Endothelial cell of umbilical vein (primary cell): Measurements from ENCODE around the gene PTPN12. TPM values are rescaled to one million over a fixed set of nuclear protein-coding genes. Genes with fewer than 3 reads are reported as not detected.

Experiments
- BruUV-seq: library from RNA; stranded (reverse); fragments of 400-500 nt; replicated peaks from 2 replicates; lab custom pipeline; 2021; lab: Mats Ljungman, UMichigan
- CTCF ChIA-PET: fragments of 300-600, 350-600 bp; sonication (Branson Sonifier 250); formaldehyde crosslinking; loops from one replicate; lab custom pipeline; 2021; ENCODE audit warnings: antibody characterized with exemption, inconsistent platforms; lab: Charles Lee
- POLR2A ChIA-PET: fragments of 300-600, 350-600 bp; sonication (Branson Sonifier 250); formaldehyde crosslinking; loops from one replicate; lab custom pipeline; 2021; ENCODE audit warnings: antibody characterized with exemption, inconsistent platforms; lab: Charles Lee
- DNase-seq: peaks from one replicate; pipeline ENCODE4 v3.0.0-alpha.2; 2011; ENCODE audit warnings: low read depth, low spot score
- FAIRE-seq: peaks from 2 replicates; lab custom pipeline; 2011; peaks lifted over from hg19 to GRCh38; lab: Jason Lieb, UNC
- H2AFZ ChIP-seq: 2 replicates; pipeline ENCODE4 v1.6.0; 2012; ENCODE audit warnings: low read depth, low read length, control low read depth, inconsistent platforms
- H3K27ac ChIP-seq: 2 replicates; pipeline ENCODE4 v1.5.1; 2011; ENCODE audit warnings: low read depth, mild to moderate bottlenecking, control low read depth, low read length, moderate library complexity; ENCODE audit not compliant: insufficient read depth
- H3K27me3 ChIP-seq, 2 experiments: 2 replicates each; pipeline versions ENCODE4 v1.6.0 to v1.6.1; 2011; ENCODE audit warnings: low read length in 2 of 2, mixed read lengths in 1 of 2; ENCODE audit not compliant: control insufficient read depth in 2 of 2, insufficient read depth in 2 of 2
- H3K36me3 ChIP-seq, 2 experiments: 2 replicates in 1 of 2; 3 replicates in 1 of 2; pipeline ENCODE4 v1.5.1; 2011; ENCODE audit warnings: low read length in 2 of 2, mild to moderate bottlenecking in 1 of 2, moderate library complexity in 1 of 2; ENCODE audit not compliant: control insufficient read depth in 2 of 2, insufficient read depth in 2 of 2; ENCODE audit errors: extremely low read depth in 1 of 2
- H3K4me1 ChIP-seq: 3 replicates; pipeline ENCODE4 v1.5.1; 2011; ENCODE audit warnings: mild to moderate bottlenecking, low read length; ENCODE audit not compliant: control insufficient read depth, insufficient read depth; ENCODE audit errors: extremely low read depth
- H3K4me2 ChIP-seq: 2 replicates; pipeline ENCODE4 v1.6.1; 2011; ENCODE audit warnings: low read length, control low read depth, mixed read lengths; ENCODE audit not compliant: insufficient read depth
- H3K4me3 ChIP-seq, 3 experiments: fragments of 200-600 bp in 1 of 3; sonication (generic), shearing (Covaris generic) in 1 of 3; replicated peaks in 1 of 3; 2 replicates each; pipeline ENCODE4 v1.5.1; 2011 to 2016; ENCODE audit warnings: control low read depth in 3 of 3, low read length in 3 of 3, mild to moderate bottlenecking in 2 of 3, inconsistent platforms in 1 of 3, low read depth in 1 of 3, moderate library complexity in 1 of 3; ENCODE audit not compliant: insufficient read depth in 1 of 3
- H3K79me2 ChIP-seq: 2 replicates; pipeline ENCODE4 v1.6.0; 2012; ENCODE audit warnings: low read length, inconsistent platforms; ENCODE audit not compliant: control insufficient read depth, insufficient read depth
- H3K9ac ChIP-seq: replicated peaks from 2 replicates; pipeline ENCODE3; 2011; ENCODE audit warnings: low read length, control low read depth; ENCODE audit not compliant: insufficient read depth; ENCODE audit errors: extremely low read depth
- H3K9me1 ChIP-seq: replicated peaks from 3 replicates; pipeline ENCODE4 v1.6.0; 2011; ENCODE audit warnings: mild to moderate bottlenecking, low read length; ENCODE audit not compliant: control insufficient read depth, insufficient read depth; ENCODE audit errors: extremely low read depth
- H3K9me3 ChIP-seq: replicated peaks from 2 replicates; pipeline ENCODE4 v1.5.1; 2012; ENCODE audit warnings: low read length, inconsistent platforms; ENCODE audit not compliant: control insufficient read depth, insufficient read depth
- H4K20me1 ChIP-seq: replicated peaks from 2 replicates; pipeline ENCODE3; 2011; ENCODE audit warnings: mild to moderate bottlenecking, low read length; ENCODE audit not compliant: control insufficient read depth, insufficient read depth; ENCODE audit errors: extremely low read depth
- CTCF ChIP-seq, 2 donors: IDR thresholded peaks; 1 replicate in 1 of 2; 2 replicates in 1 of 2; pipeline ENCODE4 v1.5.1; 2011; ENCODE audit warnings: low read length in 2 of 2, mild to moderate bottlenecking in 2 of 2, moderate library complexity in 2 of 2, control low read depth in 1 of 2, inconsistent platforms in 1 of 2, low read depth in 1 of 2; ENCODE audit not compliant: insufficient read depth in 1 of 2; ENCODE audit errors: extremely low read depth in 1 of 2
- EZH2 ChIP-seq: IDR thresholded peaks from 2 replicates; pipeline ENCODE4 v1.6.1; 2012; ENCODE audit warnings: borderline replicate concordance, low read depth, mild to moderate bottlenecking, moderate library complexity, low read length, inconsistent platforms; ENCODE audit not compliant: severe bottlenecking
- FOS ChIP-seq: IDR thresholded peaks from 2 replicates; pipeline ENCODE4 v1.6.1; 2011; ENCODE audit warnings: mild to moderate bottlenecking, low read length, moderate library complexity, borderline replicate concordance; ENCODE audit not compliant: insufficient read depth
- GATA2 ChIP-seq: IDR thresholded peaks from 2 replicates; pipeline ENCODE4 v1.7.0; 2011; ENCODE audit warnings: low read depth, mild to moderate bottlenecking, moderate library complexity, mixed read lengths, low read length; ENCODE audit not compliant: insufficient read length, insufficient read depth
- JUN ChIP-seq: IDR thresholded peaks from 2 replicates; pipeline ENCODE4 v1.6.1; 2011; ENCODE audit warnings: borderline replicate concordance, low read depth; ENCODE audit not compliant: insufficient read length, insufficient read depth
- MAX ChIP-seq: IDR thresholded peaks from 2 replicates; pipeline ENCODE4 v1.6.1; 2011; ENCODE audit not compliant: insufficient read depth, insufficient read length
- MYC ChIP-seq: IDR thresholded peaks from one replicate; pipeline ENCODE4 v1.6.1; 2011; ENCODE audit warnings: mild to moderate bottlenecking, low read depth, low read length
- POLR2A ChIP-seq: IDR thresholded peaks from 2 replicates; pipeline ENCODE4 v1.6.1; 2012; ENCODE audit warnings: low read depth, mild to moderate bottlenecking, control low read depth, low read length
- POLR2AphosphoS5 ChIP-seq: IDR thresholded peaks from 2 replicates; pipeline ENCODE4 v1.6.1; 2012; ENCODE audit warnings: low read depth, mild to moderate bottlenecking, control low read depth, low read length, moderate library complexity; ENCODE audit not compliant: insufficient read depth
- dilution Hi-C: fragments of 300-500 bp; cut with MboI; formaldehyde crosslinking; loops from one replicate; pipeline ENCODE4 v1.15.0; 2019; ENCODE audit warnings: low sequenced_read_pairs; ENCODE audit not compliant: extremely low pct_ligation_motif_present
- intact Hi-C: fragments of 100-400 bp; cut with micrococcal nuclease; formaldehyde crosslinking; loops from one replicate; pipeline ENCODE4 v1.10.0; 2022
- polyA plus RNA-seq, 4 experiments: library from polyadenylated mRNA; depleted of rRNA in 3 of 4; stranded (reverse) in 3 of 4; unstranded in 1 of 4; fragments of >200 nt; gene quantifications; 2 replicates each; pipeline versions ENCODE4 v1.2.1 to v1.2.3, GENCODE V29; 2011 to 2012; ENCODE audit warnings: missing spikeins in 1 of 4
- total RNA-seq: library from RNA; stranded (reverse); gene quantifications from 2 replicates; pipeline ENCODE4 v1.2.3, GENCODE V29; 2021

The PTPN12 gene
- total and polyA plus RNA-seq, 2 donors (not counting 3 experiments of a cell fraction or from before 2014, with no cell fraction given): 30.6 to 137 TPM

- Histone ChIP-seq H3K4me1 (no peaks in the 10 kb centered on the region), H3K4me3 (no peak overlapping the region), H3K9me1 (no peaks in the 10 kb centered on the region), H3K4me2 (no peak overlapping the region), H3K9ac (no peak overlapping the region), H3K36me3 (no peaks in the 10 kb centered on the region), H3K9me3 (no peaks in the 10 kb centered on the region), H2AFZ (no peak overlapping the region), H3K27ac (no peak overlapping the region), H3K79me2 (no peaks in the 10 kb centered on the region), H3K27me3 (no peaks in the 10 kb centered on the region), H4K20me1 (no peaks in the 10 kb centered on the region)
- dilution Hi-C loops: no loop called here
- ChIA-PET POLR2A (no interaction called here), CTCF (interaction anchor here (1.0 kb wide), 1 partner anchor 16 kb away, joined by 5 read pairs; no protein-coding TSS in a partner anchor)
- TF ChIP-seq CTCF (IDR thresholded peaks at IDR 0.05; ENCODE audit: extremely low read depth in 1 of 2, insufficient read depth in 1 of 2, low read depth in 1 of 2, low read length in 2 of 2): no peak
- TF ChIP-seq POLR2A: no peak
- no peak for TF ChIP-seq JUN
- no peak for TF ChIP-seq MYC
- TF ChIP-seq POLR2AphosphoS5: no peak
- TF ChIP-seq GATA2: no peak
- TF ChIP-seq FOS: no peak
- no peak for TF ChIP-seq EZH2
- no peak for TF ChIP-seq MAX
- DNase-seq (no peak), FAIRE-seq (no peak)
- no TSS peak for BruUV-seq
- intact Hi-C loops: no loop called here
Measured at GRCh38 chr7:77667459-77668086, 130.5 kb downstream of the PTPN12 start.
